ENCODE results near the gene TCF15.
A peak's percentile ranks its signal among the peaks of the same experiment; 100 is the strongest.

TCF15 gene

DNA sequence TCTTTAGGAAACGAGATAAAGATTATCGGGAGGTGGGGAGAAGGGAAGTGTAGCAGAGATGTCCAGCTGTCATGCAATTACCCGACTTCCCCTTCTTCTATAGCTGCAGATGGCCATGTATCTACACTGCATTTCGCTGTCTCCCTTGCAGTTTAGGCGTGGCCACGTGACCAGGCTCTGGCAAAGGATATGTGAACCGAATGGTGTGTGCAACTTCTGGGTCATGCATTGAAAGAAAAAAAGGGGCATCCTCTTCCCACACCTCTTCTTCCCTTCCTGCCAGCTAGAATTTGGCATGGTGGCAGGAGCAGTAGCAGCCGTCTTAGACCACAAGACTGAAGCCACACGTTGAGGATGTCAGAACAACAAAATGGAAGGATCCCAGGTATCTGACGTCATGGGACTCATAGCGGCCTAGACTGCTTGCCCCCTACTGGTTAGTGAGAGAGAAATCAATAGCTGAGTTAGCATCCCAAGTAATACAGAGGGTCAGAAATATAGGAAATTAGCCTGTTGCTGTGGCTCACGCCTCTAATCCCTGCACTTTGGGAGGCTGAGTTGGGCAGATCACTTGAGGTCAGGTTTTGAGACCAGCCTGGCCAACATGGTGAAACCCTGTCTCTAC, 32.8 kb downstream of the TCF15 start:
- no peak overlapping the region for H3K4me3 ChIP-seq (ENCODE audit: low read length)
- DNase-seq (ENCODE audit: low read depth), result peak; percentile 15
- peak; percentile 4 for TF ChIP-seq CTCF (IDR thresholded peaks at IDR 0.05; ENCODE audit: insufficient read depth, low read depth, low read length, missing control alignments)

DNA sequence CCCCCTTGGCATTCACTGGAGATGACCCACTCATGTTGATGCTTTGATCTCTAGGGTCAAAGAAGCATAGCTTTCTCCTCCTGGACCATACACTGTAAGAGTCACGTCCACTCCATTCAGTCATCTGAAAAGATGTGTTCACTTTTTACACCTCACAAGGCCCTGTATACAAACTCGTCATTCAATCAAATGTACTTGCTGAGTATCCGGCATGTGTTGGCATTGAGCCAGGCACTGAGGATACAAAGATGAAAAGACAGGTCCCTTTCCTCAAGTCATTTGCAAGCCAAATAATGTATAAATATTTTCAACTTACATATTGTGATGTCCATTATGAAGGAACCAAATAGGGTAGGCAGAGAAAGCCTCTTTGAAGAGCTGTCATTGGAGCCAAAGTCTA, 34.0 kb downstream of the TCF15 start:
- TF ChIP-seq CTCF (IDR thresholded peaks at IDR 0.05; ENCODE audit: insufficient read depth, low read depth, low read length, missing control alignments), result no peak
- H3K4me3 ChIP-seq (ENCODE audit: low read length), result no peak overlapping the region
- no peak for DNase-seq (ENCODE audit: low read depth)

DNA sequence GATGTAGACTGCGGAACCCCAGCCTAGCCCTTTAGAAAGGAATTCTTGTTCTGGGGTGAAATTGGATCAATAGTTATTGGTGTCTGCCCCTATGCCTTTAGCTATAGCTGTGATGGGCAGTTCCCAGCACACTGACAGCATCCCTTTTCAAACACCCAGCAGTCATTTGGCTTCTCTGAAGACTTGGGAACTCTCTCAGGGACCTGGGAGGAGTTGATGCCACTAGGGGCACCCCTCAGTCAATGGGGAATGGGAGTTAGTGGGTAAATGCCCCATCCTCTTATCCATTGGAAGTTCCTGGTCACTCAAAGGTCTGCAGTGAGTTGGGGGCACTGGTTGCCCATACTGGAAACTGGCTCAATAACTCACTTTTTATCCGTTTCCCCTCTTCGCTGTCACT, 34.9 kb downstream of the TCF15 start:
- TF ChIP-seq CTCF (IDR thresholded peaks at IDR 0.05; ENCODE audit: insufficient read depth, low read depth, low read length, missing control alignments), result no peak
- no peak for DNase-seq (ENCODE audit: low read depth)
- no peak overlapping the region for H3K4me3 ChIP-seq (ENCODE audit: low read length)

DNA sequence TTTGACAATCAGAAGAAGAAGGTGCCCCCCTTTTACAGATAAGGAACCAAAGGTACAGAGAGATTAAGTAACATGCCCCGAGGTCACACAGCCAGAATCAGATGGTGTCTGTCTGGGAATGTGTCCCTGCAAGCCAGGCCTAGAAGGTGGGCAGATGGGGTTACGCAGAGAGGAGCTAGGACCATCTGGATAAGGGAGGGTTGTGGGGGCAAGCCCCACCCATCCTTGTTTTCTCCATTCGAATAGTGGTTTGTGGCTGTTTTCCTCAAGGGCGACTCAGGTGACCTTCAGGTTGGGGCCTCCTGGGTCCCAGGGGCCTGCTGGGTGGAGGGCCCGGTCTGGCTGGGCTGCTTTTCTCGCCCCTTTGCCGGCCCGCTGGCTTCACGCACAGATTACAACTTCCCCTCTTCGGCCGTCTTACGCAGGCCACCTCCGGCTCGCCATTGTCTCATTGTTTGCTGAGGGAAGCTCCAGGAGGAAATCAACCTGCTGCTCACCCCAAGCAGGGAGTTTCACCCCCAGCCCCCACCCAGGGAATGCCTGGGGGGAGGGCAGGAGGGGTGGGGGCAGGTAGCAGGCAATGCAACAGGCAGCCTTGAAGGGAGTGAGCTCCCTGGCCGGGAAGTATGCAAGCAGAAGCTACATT, 35.7 kb downstream of the TCF15 start:
- no peak for DNase-seq (ENCODE audit: low read depth)
- no peak for TF ChIP-seq CTCF (IDR thresholded peaks at IDR 0.05; ENCODE audit: insufficient read depth, low read depth, low read length, missing control alignments)
- H3K4me3 ChIP-seq (ENCODE audit: low read length), result no peak overlapping the region

GRCh38 chr20:573414-574296, 36.5 kb downstream of the TCF15 start:
- no peak for TF ChIP-seq CTCF (IDR thresholded peaks at IDR 0.05; ENCODE audit: insufficient read depth, low read depth, low read length, missing control alignments)
- H3K4me3 ChIP-seq (ENCODE audit: low read length), result no peak overlapping the region
- no peak for DNase-seq (ENCODE audit: low read depth)

- no peak for DNase-seq (ENCODE audit: low read depth)
- TF ChIP-seq CTCF (IDR thresholded peaks at IDR 0.05; ENCODE audit: insufficient read depth, low read depth, low read length, missing control alignments), result no peak
Measured at GRCh38 chr20:572727-573126, 37.4 kb downstream of the TCF15 start.

More at GRCh38 chr20:572727-573126, 37.4 kb downstream of the TCF15 start:
- H3K4me3 ChIP-seq (ENCODE audit: low read length), result no peak overlapping the region
